HepG2 (cell line): ENCODE measurements around the gene MEPE. TPM values are rescaled to one million over a fixed set of nuclear protein-coding genes. Genes with fewer than 3 reads are reported as not detected.
A peak's percentile ranks its signal among the peaks of the same experiment; 100 is the strongest.

ENCODE experiments used
- ATAC-seq: fragments of 200-7000 bp; cut with Tn5 transposase; 3 replicates; pipeline ENCODE4 v1.9.1; 2020; ENCODE audit warnings: mild to moderate bottlenecking, moderate library complexity
- BruUV-seq: library from RNA; stranded (reverse); fragments of 400-500 nt; replicated peaks from 2 replicates; lab custom pipeline; 2021; lab: Mats Ljungman, UMichigan
- CTCF ChIA-PET: fragments of 300-600 bp; formaldehyde crosslinking; extraction: SDS; loops from one replicate; lab custom pipeline; 2021; ENCODE audit warnings: low total read pairs, inconsistent platforms, low intra/inter-chr PET ratio; lab: Yijun Ruan, JAX
- POLR2A ChIA-PET: fragments of 350-600 bp; sonication (Branson Sonifier 250); formaldehyde crosslinking; loops from one replicate; lab custom pipeline; 2020; ENCODE audit warnings: antibody characterized with exemption, inconsistent platforms; lab: Yijun Ruan, JAX
- DNase-seq: peaks from one replicate; pipeline ENCODE4 v3.0.0-alpha.2; 2015; ENCODE audit warnings: low spot score
- FAIRE-seq: peaks from 3 replicates; lab custom pipeline; 2011; peaks lifted over from hg19 to GRCh38; lab: Jason Lieb, UNC
- H2AFZ ChIP-seq: one replicate; pipeline ENCODE4 v1.6.1; 2011; ENCODE audit warnings: low read length, inconsistent platforms
- H3K27ac ChIP-seq: fragments of 300-600 bp; 3 replicates; pipeline ENCODE4 v1.8.0; 2011; ENCODE audit warnings: mixed run types, mild to moderate bottlenecking, mixed read lengths, low read length, inconsistent platforms; ENCODE audit not compliant: insufficient read depth; ENCODE audit errors: extremely low read length
- H3K27me3 ChIP-seq, 2 experiments: fragments of 200-600 bp in 1 of 2; 2 replicates in 1 of 2; 3 replicates in 1 of 2; pipeline versions ENCODE4 v1.6.0 to v1.8.0; 2011; ENCODE audit warnings: low read length in 2 of 2, mild to moderate bottlenecking in 2 of 2, moderate library complexity in 2 of 2, inconsistent platforms in 1 of 2; ENCODE audit not compliant: insufficient read depth in 2 of 2, control insufficient read depth in 1 of 2
- H3K36me3 ChIP-seq, 2 experiments: fragments of 200-600 bp in 1 of 2; replicated peaks in 1 of 2; 2 replicates in 1 of 2; 3 replicates in 1 of 2; pipeline versions ENCODE4 v1.5.1 to v1.8.0; 2011; ENCODE audit warnings: low read length in 2 of 2, inconsistent platforms in 1 of 2; ENCODE audit not compliant: insufficient read depth in 2 of 2, control insufficient read depth in 1 of 2
- H3K4me1 ChIP-seq: 2 replicates; pipeline ENCODE4 v1.5.1; 2012; ENCODE audit warnings: low read length, inconsistent platforms; ENCODE audit not compliant: insufficient read depth
- H3K4me2 ChIP-seq: 2 replicates; pipeline ENCODE4 v1.6.0; 2011; ENCODE audit warnings: low read depth, low read length, inconsistent platforms
- H3K4me3 ChIP-seq, 3 experiments: fragments of 200-600 bp in 1 of 3; sonication (generic), shearing (Covaris generic) in 1 of 3; replicated peaks in 1 of 3; 2 replicates each; pipeline ENCODE4 v1.5.1; 2011 to 2016; ENCODE audit warnings: low read length in 3 of 3, inconsistent platforms in 2 of 3, low read depth in 2 of 3, mild to moderate bottlenecking in 2 of 3, control low read depth in 1 of 3, mixed read lengths in 1 of 3; ENCODE audit not compliant: insufficient read depth in 1 of 3
- H3K79me2 ChIP-seq: one replicate; pipeline ENCODE4 v1.6.1; 2011; ENCODE audit warnings: low read length, inconsistent platforms; ENCODE audit not compliant: insufficient read depth
- H3K9ac ChIP-seq: 2 replicates; pipeline ENCODE4 v1.6.0; 2011; ENCODE audit warnings: mild to moderate bottlenecking, low read depth, low read length, inconsistent platforms; ENCODE audit not compliant: insufficient read depth
- H3K9me3 ChIP-seq: 2 replicates; pipeline ENCODE4 v1.5.1; 2012; ENCODE audit warnings: mild to moderate bottlenecking, low read length
- H4K20me1 ChIP-seq: 2 replicates; pipeline ENCODE4 v1.6.0; 2011; ENCODE audit warnings: inconsistent platforms, mild to moderate bottlenecking, low read length, moderate library complexity; ENCODE audit not compliant: insufficient read depth
- AGO1 ChIP-seq: fragments of 200-400 bp; formaldehyde crosslinking; IDR thresholded peaks from 2 replicates; pipeline ENCODE4 v1.6.1; 2017; ENCODE audit warnings: mild to moderate bottlenecking, low read depth, low read length, moderate library complexity; ENCODE audit not compliant: poor library complexity, severe bottlenecking
- CTCF ChIP-seq: sonication (generic); formaldehyde crosslinking; IDR thresholded peaks from 2 replicates; pipeline ENCODE4 v1.5.0; 2020; ENCODE audit warnings: mild to moderate bottlenecking, missing genetic modification reagents, moderate library complexity
- EP300 ChIP-seq, 3 experiments: sonication (generic) in 1 of 3; formaldehyde crosslinking in 1 of 3; IDR thresholded peaks; 2 replicates each; pipeline versions ENCODE4 v1.5.1 to v1.6.1; 2011 to 2020; ENCODE audit warnings: low read depth in 2 of 3, low read length in 2 of 3, borderline replicate concordance in 1 of 3, improper control_type of control experiment in 1 of 3, mild to moderate bottlenecking in 1 of 3, missing genetic modification reagents in 1 of 3, moderate library complexity in 1 of 3
- MAFK ChIP-seq, 2 experiments: IDR thresholded peaks in 1 of 2; conservative IDR thresholded peaks in 1 of 2; 2 replicates each; pipeline ENCODE4 v1.6.1; 2011; ENCODE audit warnings: improper control_type of control experiment in 2 of 2, low read length in 2 of 2
- MIER3 ChIP-seq: IDR thresholded peaks from 2 replicates; pipeline ENCODE4 v1.6.1; 2016; ENCODE audit warnings: missing compliant biosample characterization, borderline replicate concordance
- MYC ChIP-seq: sonication (generic); formaldehyde crosslinking; IDR thresholded peaks from 2 replicates; pipeline ENCODE4 v1.9.0; 2021; ENCODE audit warnings: missing genetic modification reagents, borderline replicate concordance
- PLRG1 ChIP-seq: fragments of 450-650 bp; conservative IDR thresholded peaks from 2 replicates; pipeline ENCODE4 v1.6.1; 2016
- SMC3 ChIP-seq: IDR thresholded peaks from 2 replicates; pipeline ENCODE4 v1.6.1; 2011; ENCODE audit warnings: low read length, improper control_type of control experiment
- SNAPC2 ChIP-seq: sonication (generic); formaldehyde crosslinking; IDR thresholded peaks from 2 replicates; pipeline ENCODE4 v1.8.1; 2022; ENCODE audit warnings: mild to moderate bottlenecking, missing genetic modification reagents
- STAG1 ChIP-seq: sonication (generic); formaldehyde crosslinking; IDR thresholded peaks from 2 replicates; pipeline ENCODE4 v1.4.0; 2020; ENCODE audit warnings: missing genetic modification reagents
- TAF15 ChIP-seq: fragments of 200-400 bp; formaldehyde crosslinking; IDR thresholded peaks from one replicate; pipeline ENCODE4 v1.6.1; 2018; ENCODE audit warnings: mild to moderate bottlenecking, low read depth, low read length; ENCODE audit not compliant: poor library complexity, severe bottlenecking
- ZNF205 ChIP-seq: IDR thresholded peaks from 2 replicates; pipeline ENCODE4 v1.6.1; 2018; ENCODE audit warnings: missing biosample characterization, missing genetic modification reagents
- ZNF773 ChIP-seq: sonication (generic); formaldehyde crosslinking; IDR thresholded peaks from 2 replicates; pipeline ENCODE4 v1.4.0; 2020; ENCODE audit warnings: missing genetic modification reagents, borderline replicate concordance
- ZNF777 ChIP-seq: sonication (generic); formaldehyde crosslinking; IDR thresholded peaks from 2 replicates; pipeline ENCODE4 v1.4.0; 2020; ENCODE audit warnings: missing genetic modification reagents
- ZSCAN21 ChIP-seq: sonication (generic); formaldehyde crosslinking; IDR thresholded peaks from 2 replicates; pipeline ENCODE4 v1.8.0; 2022; ENCODE audit warnings: mild to moderate bottlenecking, missing genetic modification reagents, moderate library complexity, borderline replicate concordance
- WGBS: methylation state at CpG from one replicate; pipeline ENCODE4 v1.1.6; 2017; ENCODE audit warnings: low lambda C conversion rate; 5-methylcytosine and 5-hydroxymethylcytosine counted together
- in situ Hi-C: cut with HindIII; loops from 2 replicates; pipeline ENCODE4 v1.10.0; 2017; ENCODE audit warnings: low pct_unique_long_range_greater_than_20kb; ENCODE audit not compliant: extremely low pct_ligation_motif_present
- intact Hi-C: fragments of 100-400 bp; cut with micrococcal nuclease; formaldehyde crosslinking; loops from one replicate; pipeline ENCODE4 v1.10.0; 2022; ENCODE audit not compliant: unreplicated experiment
- polyA plus RNA-seq, 8 experiments: library from polyadenylated mRNA; depleted of rRNA in 3 of 8; stranded (reverse) in 7 of 8; unstranded in 1 of 8; fragments of >200 nt; fragmentation: Illumina TruSeq in 4 of 8; extraction: Trizol in 4 of 8; gene quantifications; 2 replicates each; pipeline versions ENCODE4 v1.2.1 to v1.2.3, GENCODE V29; 2011 to 2016; ENCODE audit warnings: low read depth in 4 of 8, missing spikeins in 1 of 8, mixed read lengths in 1 of 8; ENCODE audit not compliant: insufficient read depth in 1 of 8
- total RNA-seq, 5 experiments: library from RNA; depleted of rRNA; stranded (reverse); fragments of >200 nt; fragmentation: Illumina TruSeq; extraction: Trizol; gene quantifications; 2 replicates each; pipeline ENCODE4 v1.2.3, GENCODE V29; 2016; ENCODE audit warnings: low read depth in 1 of 5

MEPE gene
- total and polyA plus RNA-seq, 2 of the 13 experiments (the other 11 are each of a cell fraction or from before 2014, with no cell fraction given): 0.04 TPM; not detected in 1

- no peak overlapping the region for H3K27ac ChIP-seq
- in situ Hi-C loops: loop anchor here (5.0 to 25.0 kb wide), 2 partner anchors 157 to 577 kb away; no protein-coding TSS in a partner anchor
- H3K79me2 ChIP-seq: no peaks in the 10 kb centered on the region
- no TSS peak for BruUV-seq
- ChIA-PET POLR2A (no interaction called here), CTCF (interaction anchor here (0.6 to 4.2 kb wide), 3 partner anchors 125 to 160 kb away, joined by 3 to 39 read pairs (median 4); no protein-coding TSS in a partner anchor)
- H3K4me3 ChIP-seq: no peak overlapping the region
- TF ChIP-seq ZNF773: no peak
- TF ChIP-seq MAFK (conservative IDR thresholded peaks at IDR 0.05 in 1 of 2, IDR thresholded peaks at IDR 0.05 in 1 of 2; ENCODE audit: low read length in 2 of 2): no peak
- TF ChIP-seq EP300 (IDR thresholded peaks at IDR 0.05; ENCODE audit: low read depth in 2 of 2, low read length in 2 of 2): no peak
- TF ChIP-seq EP300 (CRISPR knock-in tag; IDR thresholded peaks at IDR 0.05; ENCODE audit: borderline replicate concordance): no peak
- TF ChIP-seq ZSCAN21: no peak
- no peak for TF ChIP-seq AGO1
- TF ChIP-seq PLRG1: no peak
- no peak for TF ChIP-seq ZNF205 (CRISPR knock-in tag)
- TF ChIP-seq SNAPC2 (CRISPR knock-in tag): no peak
- TF ChIP-seq SMC3: peak; percentile 43; the same call in 1 of the 2 replicates
- TF ChIP-seq STAG1: peak; percentile 65
- TF ChIP-seq CTCF (CRISPR knock-in tag): peak; percentile 59
- no peak for TF ChIP-seq MIER3 (CRISPR knock-in tag)
- no peak for TF ChIP-seq ZNF777 (CRISPR knock-in tag)
- TF ChIP-seq MYC (CRISPR knock-in tag): no peak
- TF ChIP-seq TAF15: no peak
- ATAC-seq (peak; percentile 74), DNase-seq (no peak), FAIRE-seq (no peak)
- H3K4me2 ChIP-seq: no peak overlapping the region
- no peak overlapping the region for H2AFZ ChIP-seq
- H3K4me1 ChIP-seq: no peaks in the 10 kb centered on the region
- H3K9me3 ChIP-seq: no peaks in the 10 kb centered on the region
- no peak overlapping the region for H3K9ac ChIP-seq
- intact Hi-C loops: loop anchor here (1.0 to 5.0 kb wide), 2 partner anchors 160 to 227 kb away; no protein-coding TSS in a partner anchor
- 3% methylated on average over 7 of the region's 7 CpGs for WGBS
- H4K20me1 ChIP-seq: no peaks in the 10 kb centered on the region
- no peaks in the 10 kb centered on the region for H3K36me3 ChIP-seq
- peaks cover under 1 to 21% of the 10 kb centered on the region in 2 experiments; a peak in 1 of 5 replicates for H3K27me3 ChIP-seq
Measured at GRCh38 chr4:87838890-87839591, 6.3 kb downstream of the MEPE start.
